AG10803 (cell line): Measurements from ENCODE around the gene FUCA1.
"Not testable (repeated sequence)": the region's sequence is repeated elsewhere in the genome, so short reads cannot be mapped to it uniquely, and the experiment has no call there.

Experiments
- DNase-seq: peaks from one replicate; pipeline ENCODE4 v3.0.0; 2010; ENCODE audit warnings: low read depth
- H3K4me3 ChIP-seq: 2 replicates; pipeline ENCODE4 v1.5.1; 2011; ENCODE audit warnings: mild to moderate bottlenecking, low read length, control low read depth
- TF ChIP-seq, protein P1 (sequence below): conservative IDR thresholded peaks from 2 replicates; pipeline ENCODE4 v1.5.1; 2011; ENCODE audit warnings: mild to moderate bottlenecking, low read length, control low read depth, inconsistent platforms

Gene FUCA1

DNA sequence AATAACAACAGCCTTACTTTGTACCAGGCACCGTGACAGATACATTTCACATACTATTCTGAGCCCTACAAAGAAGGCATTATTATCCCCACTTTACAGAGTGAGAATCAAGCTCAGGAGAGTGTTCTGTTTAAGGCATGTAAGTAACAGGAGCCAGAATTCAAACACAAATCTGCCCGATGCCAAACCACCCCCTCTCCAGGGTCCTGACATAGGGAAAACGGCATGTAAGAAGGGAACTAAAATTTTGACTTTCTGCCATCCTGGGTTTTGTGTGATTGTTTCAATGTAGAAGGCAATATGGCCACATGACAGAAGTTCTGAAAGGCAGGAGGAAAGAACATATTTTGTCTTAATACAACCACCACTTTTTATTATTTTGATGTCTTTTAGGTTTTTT is 5.5 kb downstream of the FUCA1 start:
- TF ChIP-seq, protein P1, sequence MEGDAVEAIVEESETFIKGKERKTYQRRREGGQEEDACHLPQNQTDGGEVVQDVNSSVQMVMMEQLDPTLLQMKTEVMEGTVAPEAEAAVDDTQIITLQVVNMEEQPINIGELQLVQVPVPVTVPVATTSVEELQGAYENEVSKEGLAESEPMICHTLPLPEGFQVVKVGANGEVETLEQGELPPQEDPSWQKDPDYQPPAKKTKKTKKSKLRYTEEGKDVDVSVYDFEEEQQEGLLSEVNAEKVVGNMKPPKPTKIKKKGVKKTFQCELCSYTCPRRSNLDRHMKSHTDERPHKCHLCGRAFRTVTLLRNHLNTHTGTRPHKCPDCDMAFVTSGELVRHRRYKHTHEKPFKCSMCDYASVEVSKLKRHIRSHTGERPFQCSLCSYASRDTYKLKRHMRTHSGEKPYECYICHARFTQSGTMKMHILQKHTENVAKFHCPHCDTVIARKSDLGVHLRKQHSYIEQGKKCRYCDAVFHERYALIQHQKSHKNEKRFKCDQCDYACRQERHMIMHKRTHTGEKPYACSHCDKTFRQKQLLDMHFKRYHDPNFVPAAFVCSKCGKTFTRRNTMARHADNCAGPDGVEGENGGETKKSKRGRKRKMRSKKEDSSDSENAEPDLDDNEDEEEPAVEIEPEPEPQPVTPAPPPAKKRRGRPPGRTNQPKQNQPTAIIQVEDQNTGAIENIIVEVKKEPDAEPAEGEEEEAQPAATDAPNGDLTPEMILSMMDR = no peak
- DNase-seq = no peak
- no peak overlapping the region for H3K4me3 ChIP-seq

DNA sequence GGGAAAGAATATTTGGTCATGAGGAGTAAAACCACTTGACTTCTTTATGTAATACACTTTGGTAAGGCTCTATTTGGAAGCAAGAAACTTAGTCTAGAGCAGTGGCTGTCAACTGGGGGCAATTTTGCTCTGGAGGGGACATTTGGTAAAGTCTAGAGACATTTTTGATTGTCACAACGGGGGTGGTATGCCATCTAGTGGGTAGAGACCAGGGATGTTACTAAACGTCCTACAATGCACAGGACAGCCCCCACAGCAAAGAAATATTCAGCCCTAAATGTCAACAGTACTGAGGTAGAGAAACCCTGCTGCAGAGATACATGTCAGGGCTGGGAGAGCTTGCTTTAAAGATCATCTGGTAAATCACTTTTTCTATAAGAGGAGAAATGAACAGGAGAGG is 13.5 kb downstream of the FUCA1 start:
- TF ChIP-seq, protein P1 = peak; percentile 48
- DNase-seq = no peak
- no peak overlapping the region for H3K4me3 ChIP-seq

- DNase-seq, H3K4me3 ChIP-seq: not testable (repeated sequence)
Measured at GRCh38 chr1:23853124-23853523, 15.0 kb downstream of the FUCA1 start.

- not testable (repeated sequence) for H3K4me3 ChIP-seq, DNase-seq
Measured at GRCh38 chr1:23851406-23851805, 16.7 kb downstream of the FUCA1 start.

GRCh38 chr1:23848673-23849616 is 19.1 kb downstream of the FUCA1 start:
- no peak overlapping the region for H3K4me3 ChIP-seq
- TF ChIP-seq, protein P1 = no peak
- DNase-seq = no peak

GRCh38 chr1:23847482-23848095 is 20.5 kb downstream of the FUCA1 start:
- DNase-seq, H3K4me3 ChIP-seq: not testable (repeated sequence)

DNA sequence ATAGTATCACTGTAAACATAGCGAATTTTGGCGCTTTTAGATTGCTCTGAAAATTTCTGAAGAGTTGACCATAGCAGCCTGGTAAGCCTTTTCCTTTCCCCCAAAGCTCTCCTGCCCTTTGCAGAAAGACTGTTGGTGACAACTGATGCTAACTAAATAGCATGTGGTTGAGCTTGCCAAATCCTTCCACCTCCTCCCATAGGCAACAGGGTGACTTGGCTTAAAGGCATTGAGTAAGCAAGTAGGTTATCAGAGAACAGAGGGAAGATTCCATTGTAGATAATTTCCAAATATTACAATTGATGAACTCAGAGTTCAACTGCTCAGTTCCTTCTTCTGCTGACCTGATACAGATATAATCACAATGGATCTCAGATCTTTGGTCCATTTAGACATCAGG is 22.9 kb downstream of the FUCA1 start:
- DNase-seq = no peak
- H3K4me3 ChIP-seq = no peak overlapping the region
- TF ChIP-seq, protein P1 = no peak

- no peak for DNase-seq
- TF ChIP-seq, protein P1 = no peak
Measured at GRCh38 chr1:23843644-23844043, 24.4 kb downstream of the FUCA1 start.

More at GRCh38 chr1:23843644-23844043, 24.4 kb downstream of the FUCA1 start:
- no peak overlapping the region for H3K4me3 ChIP-seq
